ENCODE results near the gene KCNQ5. TPM values are rescaled to one million over a fixed set of nuclear protein-coding genes. Genes with fewer than 3 reads are reported as not detected.

KCNQ5 gene
- total RNA-seq, 1 donor from 2014 or later = 1.2 TPM

DNA sequence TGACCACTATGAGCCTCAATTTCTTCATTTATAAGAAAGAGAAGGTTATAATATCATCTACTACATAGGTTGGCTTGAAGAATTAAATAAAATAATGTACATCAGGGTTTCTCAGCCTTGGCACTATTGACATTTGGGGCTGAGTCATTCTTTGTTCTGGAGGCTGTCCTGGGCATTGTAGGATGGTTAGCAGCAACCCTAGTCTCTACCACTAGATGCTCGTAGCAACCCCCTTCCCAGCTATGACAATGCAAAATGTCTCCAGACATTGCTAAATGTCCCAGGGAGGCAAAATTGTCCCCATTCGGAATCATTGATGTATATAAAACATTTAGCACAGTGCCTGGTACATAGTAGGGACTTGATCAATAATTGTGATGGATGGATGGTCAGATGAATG is 451.4 kb downstream of the KCNQ5 start:
- no peaks in the 10 kb centered on the region for H3K27me3 Mint-ChIP-seq (ENCODE audit: low read depth)
- H3K36me3 Mint-ChIP-seq (ENCODE audit: low read depth) = no peaks in the 10 kb centered on the region
- H3K4me1 Mint-ChIP-seq = no peaks in the 10 kb centered on the region
- H3K9me3 Mint-ChIP-seq = no peaks in the 10 kb centered on the region
- no peak for DNase-seq (ENCODE audit: low read depth, low spot score)
- no peak overlapping the region for H3K27ac Mint-ChIP-seq (ENCODE audit: unreplicated experiment)
- H3K4me3 Mint-ChIP-seq = no peak overlapping the region
- TF ChIP-seq, protein P1, sequence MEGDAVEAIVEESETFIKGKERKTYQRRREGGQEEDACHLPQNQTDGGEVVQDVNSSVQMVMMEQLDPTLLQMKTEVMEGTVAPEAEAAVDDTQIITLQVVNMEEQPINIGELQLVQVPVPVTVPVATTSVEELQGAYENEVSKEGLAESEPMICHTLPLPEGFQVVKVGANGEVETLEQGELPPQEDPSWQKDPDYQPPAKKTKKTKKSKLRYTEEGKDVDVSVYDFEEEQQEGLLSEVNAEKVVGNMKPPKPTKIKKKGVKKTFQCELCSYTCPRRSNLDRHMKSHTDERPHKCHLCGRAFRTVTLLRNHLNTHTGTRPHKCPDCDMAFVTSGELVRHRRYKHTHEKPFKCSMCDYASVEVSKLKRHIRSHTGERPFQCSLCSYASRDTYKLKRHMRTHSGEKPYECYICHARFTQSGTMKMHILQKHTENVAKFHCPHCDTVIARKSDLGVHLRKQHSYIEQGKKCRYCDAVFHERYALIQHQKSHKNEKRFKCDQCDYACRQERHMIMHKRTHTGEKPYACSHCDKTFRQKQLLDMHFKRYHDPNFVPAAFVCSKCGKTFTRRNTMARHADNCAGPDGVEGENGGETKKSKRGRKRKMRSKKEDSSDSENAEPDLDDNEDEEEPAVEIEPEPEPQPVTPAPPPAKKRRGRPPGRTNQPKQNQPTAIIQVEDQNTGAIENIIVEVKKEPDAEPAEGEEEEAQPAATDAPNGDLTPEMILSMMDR (conservative IDR thresholded peaks at IDR 0.05) = no peak

DNA sequence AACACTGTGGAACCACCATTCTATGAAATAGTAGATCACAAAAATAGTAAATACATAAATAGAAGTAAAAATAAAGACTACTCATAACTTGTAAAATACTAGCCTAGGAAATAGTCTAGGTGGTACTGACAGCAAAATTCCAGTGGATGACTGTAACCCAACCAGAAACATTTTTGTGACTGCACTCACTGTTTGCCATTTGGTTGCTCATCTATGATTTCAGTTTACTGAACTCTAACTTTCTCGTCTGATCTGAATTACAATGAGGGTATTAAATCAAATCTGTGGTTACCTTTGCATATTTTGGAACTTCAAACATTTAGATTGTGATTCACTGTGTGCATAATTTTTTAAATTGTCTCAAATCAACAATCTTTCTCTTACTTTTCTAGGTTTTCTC is 452.3 kb downstream of the KCNQ5 start:
- H3K27ac Mint-ChIP-seq (ENCODE audit: unreplicated experiment) = no peak overlapping the region

DNA sequence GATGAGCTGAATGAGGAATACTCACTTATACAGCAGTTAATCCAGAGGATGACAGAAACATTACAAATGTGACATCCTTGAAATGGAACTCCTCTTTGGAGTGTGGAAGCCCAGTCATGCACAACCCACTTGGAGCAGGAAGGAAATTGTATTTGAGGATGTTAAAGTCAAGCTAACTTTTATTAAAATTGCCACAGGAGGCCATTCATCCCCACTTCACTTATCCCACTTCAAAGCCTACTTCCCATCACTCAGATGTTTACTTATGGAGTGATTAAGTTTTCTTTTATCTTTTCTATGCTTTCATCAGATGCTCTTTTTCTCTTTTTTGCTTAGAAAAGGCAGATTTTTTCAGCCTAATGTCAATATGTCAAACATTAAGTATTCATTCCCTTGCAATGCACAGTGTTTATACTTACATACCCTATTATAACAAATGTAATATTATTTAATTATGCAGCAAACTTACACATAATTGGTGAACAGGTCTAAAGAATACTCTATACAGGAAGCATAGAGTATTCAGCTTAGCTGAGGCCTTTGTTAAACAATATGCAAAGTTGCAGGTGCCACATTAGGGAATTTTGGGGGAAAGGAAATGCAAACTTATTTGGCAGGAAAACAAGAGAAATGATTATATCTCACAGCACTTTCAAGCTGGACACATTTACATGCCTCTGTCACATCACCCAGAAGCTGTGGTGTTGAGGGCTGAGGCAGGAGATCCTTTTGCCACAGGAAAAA is 454.5 kb downstream of the KCNQ5 start:
- Mint-ChIP-seq H3K4me3 (no peak overlapping the region), H3K36me3 (ENCODE audit: low read depth) (no peaks in the 10 kb centered on the region), H3K27ac (ENCODE audit: unreplicated experiment) (no peak overlapping the region), H3K4me1 (peaks cover 11% of the 10 kb centered on the region), H3K9me3 (no peaks in the 10 kb centered on the region), H3K27me3 (ENCODE audit: low read depth) (no peaks in the 10 kb centered on the region)
- TF ChIP-seq, protein P1 (conservative IDR thresholded peaks at IDR 0.05) = no peak
- DNase-seq (ENCODE audit: low read depth, low spot score) = no peak

More for the DNA sequence above, 452.3 kb downstream of the KCNQ5 start:
- Mint-ChIP-seq H3K4me1 (peaks cover 1% of the 10 kb centered on the region), H3K9me3 (no peaks in the 10 kb centered on the region), H3K36me3 (ENCODE audit: low read depth) (no peaks in the 10 kb centered on the region), H3K4me3 (no peak overlapping the region), H3K27me3 (ENCODE audit: low read depth) (no peaks in the 10 kb centered on the region)
- TF ChIP-seq, protein P1 (conservative IDR thresholded peaks at IDR 0.05) = no peak
- no peak for DNase-seq (ENCODE audit: low read depth, low spot score)

DNA sequence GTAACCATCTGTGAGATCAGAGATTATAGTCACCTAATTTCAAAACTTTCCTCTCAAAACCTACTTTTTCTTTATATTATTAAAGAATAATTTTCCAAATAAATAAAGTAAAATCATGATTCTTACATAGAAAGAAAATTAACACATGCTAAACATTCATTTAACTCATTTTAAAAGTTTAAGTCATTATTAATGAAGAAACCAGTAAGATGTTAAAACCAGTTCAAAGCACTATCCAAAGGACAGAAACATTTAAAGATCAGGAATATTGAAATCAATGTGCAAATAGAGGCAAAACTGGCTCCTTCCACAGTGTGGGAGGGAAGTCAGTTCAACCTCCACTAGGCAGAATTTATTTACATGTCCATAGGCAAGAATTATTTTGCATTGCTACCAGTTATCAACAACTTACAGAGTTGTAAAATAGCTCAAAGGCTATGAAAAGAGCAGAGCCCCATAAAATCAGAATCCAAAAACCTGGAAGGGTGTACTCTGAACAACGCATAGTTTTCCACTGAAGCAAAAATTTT is 456.5 kb downstream of the KCNQ5 start:
- H3K4me3 Mint-ChIP-seq = no peak overlapping the region
- TF ChIP-seq, protein P1 (conservative IDR thresholded peaks at IDR 0.05) = no peak
- H3K27me3 Mint-ChIP-seq (ENCODE audit: low read depth) = no peaks in the 10 kb centered on the region
- H3K36me3 Mint-ChIP-seq (ENCODE audit: low read depth) = no peaks in the 10 kb centered on the region
- no peak for DNase-seq (ENCODE audit: low read depth, low spot score)
- peaks cover 11% of the 10 kb centered on the region for H3K4me1 Mint-ChIP-seq
- no peaks in the 10 kb centered on the region for H3K9me3 Mint-ChIP-seq
- no peak overlapping the region for H3K27ac Mint-ChIP-seq (ENCODE audit: unreplicated experiment)

DNA sequence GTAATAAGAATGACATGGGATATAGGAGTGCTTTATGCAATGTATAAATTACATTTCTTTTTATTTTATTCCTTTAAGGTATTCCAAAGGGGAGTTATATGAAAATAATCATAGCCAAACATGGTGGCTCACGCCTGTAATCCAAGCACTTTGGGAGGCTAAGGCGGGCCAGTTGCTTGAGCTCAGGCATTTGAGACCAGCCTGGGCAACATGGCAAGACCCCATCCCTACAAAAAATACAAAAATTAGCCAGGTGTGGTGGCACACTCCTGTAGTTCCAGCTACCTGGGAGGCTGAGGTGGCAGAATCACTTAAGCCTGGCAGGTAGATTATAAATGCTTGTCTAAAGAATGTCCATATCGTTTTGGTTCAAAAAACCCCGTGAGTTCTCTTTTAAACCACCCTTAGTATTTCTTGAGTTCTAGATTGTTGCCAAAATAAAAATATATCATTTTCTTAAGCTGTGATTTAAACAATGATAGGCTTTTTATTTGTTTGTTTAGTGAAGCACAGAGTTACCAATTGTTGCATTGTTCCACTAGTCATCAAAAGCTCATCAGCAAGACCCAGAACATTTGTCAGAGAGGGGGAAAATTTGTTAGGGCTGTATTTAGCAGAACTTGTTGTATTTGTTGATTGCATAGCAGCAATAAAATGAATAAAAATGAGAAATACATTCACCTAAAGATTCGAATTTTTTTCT is 457.2 kb downstream of the KCNQ5 start:
- H3K27ac Mint-ChIP-seq (ENCODE audit: unreplicated experiment) = no peak overlapping the region
- H3K27me3 Mint-ChIP-seq (ENCODE audit: low read depth) = no peaks in the 10 kb centered on the region
- no peak for DNase-seq (ENCODE audit: low read depth, low spot score)
- TF ChIP-seq, protein P1 (conservative IDR thresholded peaks at IDR 0.05) = no peak
- no peak overlapping the region for H3K4me3 Mint-ChIP-seq
- peaks cover 11% of the 10 kb centered on the region for H3K4me1 Mint-ChIP-seq
- H3K9me3 Mint-ChIP-seq = no peaks in the 10 kb centered on the region
- no peaks in the 10 kb centered on the region for H3K36me3 Mint-ChIP-seq (ENCODE audit: low read depth)
